Neural cell (in vitro differentiated cells): ENCODE results near the gene MUC15.

ENCODE experiments used
- EP300 ChIP-seq: fragments of 450-650 bp; conservative IDR thresholded peaks from 2 replicates; pipeline ENCODE4 v1.6.1; 2014; ENCODE audit warnings: antibody characterized with exemption, mild to moderate bottlenecking, moderate library complexity; ENCODE audit not compliant: poor library complexity, severe bottlenecking
- EZH2 ChIP-seq: fragments of 200-600, 300-800 bp; shearing (Covaris generic), sonication (generic); IDR thresholded peaks from 2 replicates; pipeline ENCODE4 v1.6.1; 2014; ENCODE audit warnings: antibody characterized with exemption, low read length, borderline replicate concordance, mild to moderate bottlenecking; ENCODE audit not compliant: insufficient read depth, poor library complexity, severe bottlenecking
- POLR2AphosphoS5 ChIP-seq: IDR thresholded peaks from 2 replicates; pipeline ENCODE4 v1.6.1; 2012
- RAD21 ChIP-seq: fragments of 450-650 bp; conservative IDR thresholded peaks from 2 replicates; pipeline ENCODE4 v1.6.1; 2014; ENCODE audit warnings: antibody characterized with exemption, mild to moderate bottlenecking, moderate library complexity
- TF ChIP-seq, protein P1 (sequence below): fragments of 450-650 bp; IDR thresholded peaks from 2 replicates; pipeline ENCODE4 v1.5.1; 2014; ENCODE audit warnings: antibody characterized with exemption, mild to moderate bottlenecking, moderate library complexity; ENCODE audit not compliant: poor library complexity, severe bottlenecking
- TF ChIP-seq, protein P2 (sequence below): IDR thresholded peaks from 2 replicates; pipeline ENCODE4 v1.6.1; 2012; ENCODE audit warnings: borderline replicate concordance

DNA sequence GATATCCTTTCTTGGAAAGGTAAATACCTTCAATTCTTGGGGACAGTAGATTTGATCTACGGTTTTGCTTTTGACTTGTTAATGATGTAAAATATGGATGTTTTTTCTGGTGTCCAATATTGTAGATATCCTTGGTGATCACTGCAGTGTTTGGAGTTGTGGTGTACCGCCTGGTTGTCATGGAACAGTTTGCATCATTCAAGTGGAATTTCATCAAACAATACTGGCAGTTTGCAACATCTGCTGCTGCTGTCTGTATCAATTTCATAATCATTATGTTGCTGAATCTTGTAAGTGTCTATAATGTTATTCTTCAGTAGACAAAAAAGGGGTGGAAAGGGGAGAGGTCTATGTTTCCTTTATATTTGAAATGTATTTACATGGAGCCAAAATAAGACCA lies 27.4 kb upstream of the MUC15 start:
- TF ChIP-seq, protein P1, sequence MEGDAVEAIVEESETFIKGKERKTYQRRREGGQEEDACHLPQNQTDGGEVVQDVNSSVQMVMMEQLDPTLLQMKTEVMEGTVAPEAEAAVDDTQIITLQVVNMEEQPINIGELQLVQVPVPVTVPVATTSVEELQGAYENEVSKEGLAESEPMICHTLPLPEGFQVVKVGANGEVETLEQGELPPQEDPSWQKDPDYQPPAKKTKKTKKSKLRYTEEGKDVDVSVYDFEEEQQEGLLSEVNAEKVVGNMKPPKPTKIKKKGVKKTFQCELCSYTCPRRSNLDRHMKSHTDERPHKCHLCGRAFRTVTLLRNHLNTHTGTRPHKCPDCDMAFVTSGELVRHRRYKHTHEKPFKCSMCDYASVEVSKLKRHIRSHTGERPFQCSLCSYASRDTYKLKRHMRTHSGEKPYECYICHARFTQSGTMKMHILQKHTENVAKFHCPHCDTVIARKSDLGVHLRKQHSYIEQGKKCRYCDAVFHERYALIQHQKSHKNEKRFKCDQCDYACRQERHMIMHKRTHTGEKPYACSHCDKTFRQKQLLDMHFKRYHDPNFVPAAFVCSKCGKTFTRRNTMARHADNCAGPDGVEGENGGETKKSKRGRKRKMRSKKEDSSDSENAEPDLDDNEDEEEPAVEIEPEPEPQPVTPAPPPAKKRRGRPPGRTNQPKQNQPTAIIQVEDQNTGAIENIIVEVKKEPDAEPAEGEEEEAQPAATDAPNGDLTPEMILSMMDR, result no peak
- TF ChIP-seq RAD21, result no peak
- TF ChIP-seq EZH2, result no peak
- TF ChIP-seq, protein P2, sequence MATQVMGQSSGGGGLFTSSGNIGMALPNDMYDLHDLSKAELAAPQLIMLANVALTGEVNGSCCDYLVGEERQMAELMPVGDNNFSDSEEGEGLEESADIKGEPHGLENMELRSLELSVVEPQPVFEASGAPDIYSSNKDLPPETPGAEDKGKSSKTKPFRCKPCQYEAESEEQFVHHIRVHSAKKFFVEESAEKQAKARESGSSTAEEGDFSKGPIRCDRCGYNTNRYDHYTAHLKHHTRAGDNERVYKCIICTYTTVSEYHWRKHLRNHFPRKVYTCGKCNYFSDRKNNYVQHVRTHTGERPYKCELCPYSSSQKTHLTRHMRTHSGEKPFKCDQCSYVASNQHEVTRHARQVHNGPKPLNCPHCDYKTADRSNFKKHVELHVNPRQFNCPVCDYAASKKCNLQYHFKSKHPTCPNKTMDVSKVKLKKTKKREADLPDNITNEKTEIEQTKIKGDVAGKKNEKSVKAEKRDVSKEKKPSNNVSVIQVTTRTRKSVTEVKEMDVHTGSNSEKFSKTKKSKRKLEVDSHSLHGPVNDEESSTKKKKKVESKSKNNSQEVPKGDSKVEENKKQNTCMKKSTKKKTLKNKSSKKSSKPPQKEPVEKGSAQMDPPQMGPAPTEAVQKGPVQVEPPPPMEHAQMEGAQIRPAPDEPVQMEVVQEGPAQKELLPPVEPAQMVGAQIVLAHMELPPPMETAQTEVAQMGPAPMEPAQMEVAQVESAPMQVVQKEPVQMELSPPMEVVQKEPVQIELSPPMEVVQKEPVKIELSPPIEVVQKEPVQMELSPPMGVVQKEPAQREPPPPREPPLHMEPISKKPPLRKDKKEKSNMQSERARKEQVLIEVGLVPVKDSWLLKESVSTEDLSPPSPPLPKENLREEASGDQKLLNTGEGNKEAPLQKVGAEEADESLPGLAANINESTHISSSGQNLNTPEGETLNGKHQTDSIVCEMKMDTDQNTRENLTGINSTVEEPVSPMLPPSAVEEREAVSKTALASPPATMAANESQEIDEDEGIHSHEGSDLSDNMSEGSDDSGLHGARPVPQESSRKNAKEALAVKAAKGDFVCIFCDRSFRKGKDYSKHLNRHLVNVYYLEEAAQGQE, result no peak
- no peak for TF ChIP-seq EP300
- TF ChIP-seq POLR2AphosphoS5, result no peak
